HT-29 (cell line): Measurements from ENCODE around the gene SLC25A41. TPM values are rescaled to one million over a fixed set of nuclear protein-coding genes. Genes with fewer than 3 reads are reported as not detected.
"Not testable (repeated sequence)": the region's sequence is repeated elsewhere in the genome, so short reads cannot be mapped to it uniquely, and the experiment has no call there.

Source experiments
- DNase-seq: peaks from one replicate; pipeline ENCODE4 v3.0.0-alpha.2; 2015; ENCODE audit warnings: low spot score
- total RNA-seq: library from RNA; depleted of rRNA; stranded (reverse); fragments of >200 nt; shearing (Covaris generic); gene quantifications from 2 replicates; pipeline ENCODE4 v1.2.3, GENCODE V29; 2014

The SLC25A41 gene
- total RNA-seq, 1 experiment from 2014 or later: 0.13 TPM

GRCh38 chr19:6412061-6412446, 21.5 kb downstream of the SLC25A41 start:
- no peak for DNase-seq

GRCh38 chr19:6409346-6409745, 24.2 kb downstream of the SLC25A41 start:
- no peak for DNase-seq

GRCh38 chr19:6406401-6406800, 27.2 kb downstream of the SLC25A41 start:
- no peak for DNase-seq

GRCh38 chr19:6402837-6403608, 30.5 kb downstream of the SLC25A41 start:
- DNase-seq: no peak

- no peak for DNase-seq
Observed at GRCh38 chr19:6402058-6402457, 31.5 kb downstream of the SLC25A41 start.

GRCh38 chr19:6400062-6400944, 33.3 kb downstream of the SLC25A41 start:
- DNase-seq: not testable (repeated sequence)

- DNase-seq: no peak
Observed at GRCh38 chr19:6396305-6396704, 37.3 kb downstream of the SLC25A41 start.

GRCh38 chr19:6394831-6395230, 38.7 kb downstream of the SLC25A41 start:
- DNase-seq: no peak

GRCh38 chr19:6393983-6394412, 39.6 kb downstream of the SLC25A41 start:
- DNase-seq: no peak

GRCh38 chr19:6393074-6393982, 40.2 kb downstream of the SLC25A41 start, which contains the start of gene GTF2F1:
Gene GTF2F1 (minus strand): TSS chr19:6393164. CDS start chr19:6392995, 169 bp downstream.
- peak; percentile 84 for DNase-seq

- no peak for DNase-seq
Observed at GRCh38 chr19:6392221-6393073, 41.1 kb downstream of the SLC25A41 start.

GRCh38 chr19:6387372-6387771, 46.2 kb downstream of the SLC25A41 start:
- DNase-seq: no peak

GRCh38 chr19:6384381-6384780, 49.2 kb downstream of the SLC25A41 start:
- DNase-seq: no peak

GRCh38 chr19:6383188-6383587, 50.4 kb downstream of the SLC25A41 start:
- no peak for DNase-seq

GRCh38 chr19:6381030-6381750, 52.4 kb downstream of the SLC25A41 start:
- DNase-seq: no peak

- DNase-seq: no peak
Observed at GRCh38 chr19:6379744-6380143, 53.8 kb downstream of the SLC25A41 start.

- no peak for DNase-seq
Observed at GRCh38 chr19:6378486-6378885, 55.1 kb downstream of the SLC25A41 start.

- no peak for DNase-seq
Observed at GRCh38 chr19:6378041-6378440, 55.5 kb downstream of the SLC25A41 start.

- DNase-seq: no peak
Observed at GRCh38 chr19:6376512-6377190, 56.9 kb downstream of the SLC25A41 start.
